IMR-90 (cell line): ENCODE measurements around the gene ZNF280C. TPM values are rescaled to one million over a fixed set of nuclear protein-coding genes. Genes with fewer than 3 reads are reported as not detected.

ENCODE experiments used
- ATAC-seq: fragments of 200-7000 bp; cut with Tn5 transposase; 2 replicates; pipeline ENCODE4 v1.9.1; 2020; ENCODE audit warnings: low read depth, mild to moderate bottlenecking, moderate library complexity
- BruUV-seq: library from RNA; stranded (reverse); fragments of 400-500 nt; replicated peaks from 2 replicates; lab custom pipeline; 2021; lab: Mats Ljungman, UMichigan
- CTCF ChIA-PET: fragments of 300-600 bp; formaldehyde crosslinking; extraction: SDS; loops from one replicate; lab custom pipeline; 2021; ENCODE audit warnings: antibody characterized with exemption; lab: Yijun Ruan, JAX
- POLR2A ChIA-PET: fragments of 300-600 bp; sonication (Branson Sonifier 250); formaldehyde crosslinking; loops from one replicate; lab custom pipeline; 2022; ENCODE audit warnings: antibody characterized with exemption; ENCODE audit not compliant: unreplicated experiment; lab: Charles Lee
- DNase-seq: peaks from one replicate; pipeline ENCODE4 v3.0.0; 2013
- H2AFZ ChIP-seq: replicated peaks from 2 replicates; pipeline ENCODE3; 2013; ENCODE audit warnings: low read length, mild to moderate bottlenecking; ENCODE audit not compliant: poor library complexity
- H2AK5ac ChIP-seq: 2 replicates; pipeline ENCODE4 v1.6.1; 2013; ENCODE audit warnings: low read depth, low read length, inconsistent platforms
- H2AK9ac ChIP-seq: replicated peaks from 2 replicates; pipeline ENCODE3; 2013; ENCODE audit warnings: mild to moderate bottlenecking, low read depth, low read length, moderate library complexity; ENCODE audit not compliant: poor library complexity
- H2BK120ac ChIP-seq: 2 replicates; pipeline ENCODE4 v1.6.1; 2013; ENCODE audit warnings: low read depth, low read length, inconsistent platforms
- H2BK15ac ChIP-seq: 3 replicates; pipeline ENCODE4 v1.6.1; 2013; ENCODE audit warnings: low read depth, low read length, inconsistent platforms
- H2BK20ac ChIP-seq: 2 replicates; pipeline ENCODE4 v1.6.1; 2013; ENCODE audit warnings: low read depth, mild to moderate bottlenecking, inconsistent platforms, low read length, moderate library complexity
- H2BK5ac ChIP-seq: 2 replicates; pipeline ENCODE4 v1.6.1; 2013; ENCODE audit warnings: mild to moderate bottlenecking, low read depth, low read length, inconsistent platforms; ENCODE audit not compliant: poor library complexity, severe bottlenecking
- H3K14ac ChIP-seq: replicated peaks from 2 replicates; pipeline ENCODE4 v1.6.1; 2013; ENCODE audit warnings: low read depth, low read length, inconsistent platforms
- H3K18ac ChIP-seq: 2 replicates; pipeline ENCODE4 v1.6.1; 2013; ENCODE audit warnings: low read depth, low read length, control low read depth
- H3K23ac ChIP-seq: 2 replicates; pipeline ENCODE4 v1.6.1; 2013; ENCODE audit warnings: low read depth, low read length, inconsistent platforms
- H3K27ac ChIP-seq: 2 replicates; pipeline ENCODE4 v1.5.1; 2013; ENCODE audit warnings: mild to moderate bottlenecking, control low read depth, low read length; ENCODE audit not compliant: insufficient read depth
- H3K27me3 ChIP-seq: 2 replicates; pipeline ENCODE4 v1.6.1; 2013; ENCODE audit warnings: low read length; ENCODE audit not compliant: control insufficient read depth, insufficient read depth
- H3K36me3 ChIP-seq: 2 replicates; pipeline ENCODE4 v1.6.1; 2013; ENCODE audit warnings: low read length, mixed read lengths; ENCODE audit not compliant: control insufficient read depth, insufficient read depth
- H3K4ac ChIP-seq: 2 replicates; pipeline ENCODE4 v1.6.1; 2013; ENCODE audit warnings: low read depth, low read length, inconsistent platforms
- H3K4me1 ChIP-seq: 2 replicates; pipeline ENCODE4 v1.6.1; 2013; ENCODE audit warnings: low read length, mixed read lengths; ENCODE audit not compliant: control insufficient read depth, insufficient read depth
- H3K4me2 ChIP-seq: 2 replicates; pipeline ENCODE4 v1.6.1; 2013; ENCODE audit warnings: low read depth, mild to moderate bottlenecking, control low read depth, low read length, moderate library complexity
- H3K4me3 ChIP-seq: 2 replicates; pipeline ENCODE4 v1.5.1; 2013; ENCODE audit warnings: low read depth, mild to moderate bottlenecking, control low read depth, low read length, moderate library complexity; ENCODE audit not compliant: insufficient read depth
- H3K56ac ChIP-seq: 2 replicates; pipeline ENCODE4 v1.6.1; 2013; ENCODE audit warnings: low read length, inconsistent platforms; ENCODE audit not compliant: insufficient read depth; ENCODE audit errors: extremely low read depth
- H3K79me1 ChIP-seq, 2 experiments: 2 replicates each; pipeline ENCODE4 v1.6.1; 2013; ENCODE audit warnings: low read length in 2 of 2, inconsistent platforms in 1 of 2, low read depth in 1 of 2
- H3K9ac ChIP-seq: 2 replicates; pipeline ENCODE4 v1.6.1; 2013; ENCODE audit warnings: low read depth, low read length, control low read depth
- H3K9me1 ChIP-seq: 2 replicates; pipeline ENCODE4 v1.6.1; 2013; ENCODE audit warnings: low read length, inconsistent platforms; ENCODE audit not compliant: insufficient read depth
- H3K9me3 ChIP-seq: 2 replicates; pipeline ENCODE4 v1.6.1; 2013; ENCODE audit warnings: low read length; ENCODE audit not compliant: control insufficient read depth, insufficient read depth
- H4K20me1 ChIP-seq: 2 replicates; pipeline ENCODE4 v1.6.1; 2013; ENCODE audit warnings: low read length, inconsistent platforms; ENCODE audit not compliant: insufficient read depth
- H4K5ac ChIP-seq: 2 replicates; pipeline ENCODE4 v1.6.1; 2013; ENCODE audit warnings: mild to moderate bottlenecking, low read depth, low read length, control low read depth
- H4K8ac ChIP-seq, 2 experiments: 2 replicates each; pipeline ENCODE4 v1.6.1; 2013; ENCODE audit warnings: low read depth in 2 of 2, low read length in 2 of 2, control low read depth in 1 of 2, inconsistent platforms in 1 of 2
- H4K91ac ChIP-seq: 2 replicates; pipeline ENCODE4 v1.6.1; 2013; ENCODE audit warnings: low read depth, low read length, inconsistent platforms; ENCODE audit not compliant: insufficient read depth
- POLR2A ChIP-seq: IDR thresholded peaks from 2 replicates; pipeline ENCODE4 v1.6.1; 2012; ENCODE audit warnings: mild to moderate bottlenecking, low read depth, low read length
- SMC3 ChIP-seq: fragments of 150-350 bp; IDR thresholded peaks from 2 replicates; pipeline ENCODE4 v1.6.1; 2016; ENCODE audit warnings: low read depth, mild to moderate bottlenecking, antibody characterized with exemption, low read length, moderate library complexity
- WGBS, 2 experiments: methylation state at CpG; one replicate each; pipeline versions ENCODE4 v1.1.5 to v1.1.7; 2013; ENCODE audit warnings: missing lambda C conversion rate in 2 of 2; ENCODE audit not compliant: insufficient read length in 1 of 2; ENCODE audit errors: extremely low coverage in 2 of 2; 5-methylcytosine and 5-hydroxymethylcytosine counted together
- dilution Hi-C: fragments of 300-500 bp; cut with HindIII; formaldehyde crosslinking; loops from one replicate; pipeline ENCODE4 v1.14.3; 2018; ENCODE audit warnings: low sequenced_read_pairs; ENCODE audit not compliant: unreplicated experiment
- in situ Hi-C: fragments of 300-500 bp; cut with MboI; formaldehyde crosslinking; loops from 3 replicates; pipeline ENCODE4 v1.14.3; 2019; ENCODE audit warnings: low sequenced_read_pairs, inconsistent platforms, mixed read lengths
- intact Hi-C: fragments of 100-400 bp; cut with micrococcal nuclease; formaldehyde crosslinking; loops from 2 replicates; pipeline ENCODE4 v1.10.0; 2022
- polyA plus RNA-seq, 3 experiments: library from polyadenylated mRNA; depleted of rRNA; stranded (reverse); fragments of >200 nt; gene quantifications; 2 replicates each; pipeline ENCODE4 v1.2.3, GENCODE V29; 2012; ENCODE audit warnings: low replicate concordance in 1 of 3
- total RNA-seq: library from RNA; depleted of rRNA; stranded (reverse); fragments of >200 nt; gene quantifications from 2 replicates; pipeline ENCODE4 v1.2.3, GENCODE V29; 2012
- TF ChIP-seq, protein P1 (sequence below): fragments of 150-350 bp; IDR thresholded peaks from 2 replicates; pipeline ENCODE4 v1.6.1; 2016; ENCODE audit warnings: low read depth, mild to moderate bottlenecking, low read length, moderate library complexity, borderline replicate concordance
- TF ChIP-seq, protein P2 (sequence below): conservative IDR thresholded peaks from 2 replicates; pipeline ENCODE4 v1.5.1; 2012; ENCODE audit warnings: mild to moderate bottlenecking, low read depth, low read length, improper control_type of control experiment

ZNF280C gene
- total and polyA plus RNA-seq, 2 of the 4 experiments (the other 2 are of a cell fraction): 3.1 to 4.5 TPM

DNA sequence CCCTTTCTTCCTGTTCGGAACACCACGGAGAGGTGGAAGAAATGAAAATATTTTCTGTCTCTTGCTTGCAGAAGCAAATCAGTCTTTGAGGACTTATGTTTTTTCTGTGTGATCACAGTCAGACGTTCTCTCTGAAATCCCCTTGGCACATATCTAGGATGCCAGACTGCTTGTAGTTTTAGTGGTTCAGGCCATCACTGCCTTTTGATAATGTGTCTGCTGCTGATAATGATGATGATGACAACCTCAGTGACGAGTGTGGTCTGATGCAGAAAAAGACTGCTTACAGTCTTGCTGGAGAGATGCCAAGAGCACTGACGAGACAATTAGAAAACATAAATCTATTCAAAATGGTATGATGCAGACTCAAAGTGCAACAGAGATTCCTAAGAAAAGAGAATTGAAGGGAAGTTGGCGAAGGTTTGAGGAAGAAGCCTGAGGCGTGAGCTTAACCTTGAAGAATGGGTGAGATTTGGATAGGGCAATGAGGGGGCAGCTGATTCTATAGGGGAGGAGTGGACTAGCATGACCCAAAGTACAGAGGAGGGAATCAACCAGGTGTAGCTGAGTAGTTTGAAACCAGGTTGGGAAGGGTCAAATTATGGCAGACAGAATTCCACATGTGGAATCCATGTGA lies 89.0 kb downstream of the ZNF280C start:
- H3K9me1 ChIP-seq: no peaks in the 10 kb centered on the region; the same call in 1 of the 2 replicates
- no peak overlapping the region for H3K4ac ChIP-seq
- no peak overlapping the region for H4K5ac ChIP-seq
- no peak for TF ChIP-seq SMC3
- TF ChIP-seq POLR2A: no peak
- TF ChIP-seq, protein P1, sequence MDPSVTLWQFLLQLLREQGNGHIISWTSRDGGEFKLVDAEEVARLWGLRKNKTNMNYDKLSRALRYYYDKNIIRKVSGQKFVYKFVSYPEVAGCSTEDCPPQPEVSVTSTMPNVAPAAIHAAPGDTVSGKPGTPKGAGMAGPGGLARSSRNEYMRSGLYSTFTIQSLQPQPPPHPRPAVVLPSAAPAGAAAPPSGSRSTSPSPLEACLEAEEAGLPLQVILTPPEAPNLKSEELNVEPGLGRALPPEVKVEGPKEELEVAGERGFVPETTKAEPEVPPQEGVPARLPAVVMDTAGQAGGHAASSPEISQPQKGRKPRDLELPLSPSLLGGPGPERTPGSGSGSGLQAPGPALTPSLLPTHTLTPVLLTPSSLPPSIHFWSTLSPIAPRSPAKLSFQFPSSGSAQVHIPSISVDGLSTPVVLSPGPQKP: no peak
- TF ChIP-seq, protein P2, sequence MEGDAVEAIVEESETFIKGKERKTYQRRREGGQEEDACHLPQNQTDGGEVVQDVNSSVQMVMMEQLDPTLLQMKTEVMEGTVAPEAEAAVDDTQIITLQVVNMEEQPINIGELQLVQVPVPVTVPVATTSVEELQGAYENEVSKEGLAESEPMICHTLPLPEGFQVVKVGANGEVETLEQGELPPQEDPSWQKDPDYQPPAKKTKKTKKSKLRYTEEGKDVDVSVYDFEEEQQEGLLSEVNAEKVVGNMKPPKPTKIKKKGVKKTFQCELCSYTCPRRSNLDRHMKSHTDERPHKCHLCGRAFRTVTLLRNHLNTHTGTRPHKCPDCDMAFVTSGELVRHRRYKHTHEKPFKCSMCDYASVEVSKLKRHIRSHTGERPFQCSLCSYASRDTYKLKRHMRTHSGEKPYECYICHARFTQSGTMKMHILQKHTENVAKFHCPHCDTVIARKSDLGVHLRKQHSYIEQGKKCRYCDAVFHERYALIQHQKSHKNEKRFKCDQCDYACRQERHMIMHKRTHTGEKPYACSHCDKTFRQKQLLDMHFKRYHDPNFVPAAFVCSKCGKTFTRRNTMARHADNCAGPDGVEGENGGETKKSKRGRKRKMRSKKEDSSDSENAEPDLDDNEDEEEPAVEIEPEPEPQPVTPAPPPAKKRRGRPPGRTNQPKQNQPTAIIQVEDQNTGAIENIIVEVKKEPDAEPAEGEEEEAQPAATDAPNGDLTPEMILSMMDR: no peak
- no peak overlapping the region for H4K91ac ChIP-seq
- H2BK120ac ChIP-seq: no peak overlapping the region
- intact Hi-C loops: no loop called here
- dilution Hi-C loops: no loop called here
- peak; percentile 38 for DNase-seq
- no peaks in the 10 kb centered on the region for H3K79me1 ChIP-seq
- ChIA-PET POLR2A (no interaction called here), CTCF (no interaction called here)
- H2AK9ac ChIP-seq: no peak overlapping the region
- H3K4me3 ChIP-seq: no peak overlapping the region
- H3K9me3 ChIP-seq: no peaks in the 10 kb centered on the region
- no peak overlapping the region for H3K56ac ChIP-seq
- H3K36me3 ChIP-seq: no peaks in the 10 kb centered on the region
- H3K4me2 ChIP-seq: no peak overlapping the region
- BruUV-seq: no TSS peak
- no peak overlapping the region for H2AK5ac ChIP-seq
- H3K14ac ChIP-seq: no peak overlapping the region
- H2AFZ ChIP-seq: no peak overlapping the region
- H2BK20ac ChIP-seq: no peak overlapping the region
- no peak overlapping the region for H2BK15ac ChIP-seq
- H3K23ac ChIP-seq: no peak overlapping the region
- no peak overlapping the region for H3K18ac ChIP-seq
- H4K20me1 ChIP-seq: no peaks in the 10 kb centered on the region; the same call in 1 of the 2 replicates
- peaks cover 2% of the 10 kb centered on the region; the same call in 1 of the 2 replicates for H3K27me3 ChIP-seq
- 55% methylated on average over 2 of the region's 7 CpGs; no CpG with 5 or more reads in 1 of the 2 experiments for WGBS, 2 experiments
- H3K27ac ChIP-seq: no peak overlapping the region
- in situ Hi-C loops: loop anchor here (25.0 kb wide), 1 partner anchor 567 kb away; no protein-coding TSS in a partner anchor
- no peak overlapping the region for H2BK5ac ChIP-seq
- H3K4me1 ChIP-seq: no peaks in the 10 kb centered on the region
- no peak overlapping the region for H4K8ac ChIP-seq
- ATAC-seq: no peak
- no peak overlapping the region for H3K9ac ChIP-seq
